Pons (tissue), 1 donor: Measurements from ENCODE around the gene NAT8L.
A peak's percentile ranks its signal among the peaks of the same experiment; 100 is the strongest.

Source experiments
- DNase-seq: peaks from one replicate; pipeline ENCODE4 v3.0.0-alpha.2; 2016; ENCODE audit warnings: low spot score

NAT8L gene

DNA sequence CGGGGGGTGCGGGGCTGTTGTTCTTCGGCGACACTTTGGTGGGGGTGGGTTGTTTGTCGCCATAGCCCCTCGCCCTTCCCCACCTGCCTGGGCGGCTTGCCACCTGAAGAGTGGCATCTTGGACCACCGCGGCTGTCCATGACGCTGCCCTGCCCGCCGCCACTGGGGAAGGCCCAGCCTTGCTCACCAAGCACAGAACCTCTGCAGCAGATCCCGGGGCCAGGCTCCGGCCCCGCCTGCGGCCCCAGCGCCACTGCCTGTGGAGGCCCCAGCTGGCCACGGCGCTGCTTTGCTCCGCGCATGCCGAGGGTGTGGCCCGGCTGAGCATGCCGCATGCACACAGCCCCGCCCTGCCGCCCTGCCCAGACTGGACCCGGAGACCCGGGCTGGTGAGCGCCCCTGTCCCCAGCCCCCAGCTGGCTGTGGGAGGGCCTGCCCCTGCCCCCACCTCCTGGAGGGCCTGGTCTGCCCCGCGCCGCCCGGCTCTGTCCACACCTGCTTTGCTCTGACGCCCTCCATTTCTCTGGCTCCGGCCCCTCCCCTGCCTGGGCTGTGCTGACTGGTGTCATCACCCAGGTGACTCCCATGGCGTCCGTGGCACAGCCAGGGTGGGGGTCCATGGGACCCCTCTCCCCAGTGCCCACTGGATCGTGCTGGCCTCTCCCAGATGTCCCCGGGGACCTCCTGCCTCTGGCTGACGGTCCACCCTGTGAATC is 5.3 kb downstream of the NAT8L start:
- DNase-seq = no peak

DNA sequence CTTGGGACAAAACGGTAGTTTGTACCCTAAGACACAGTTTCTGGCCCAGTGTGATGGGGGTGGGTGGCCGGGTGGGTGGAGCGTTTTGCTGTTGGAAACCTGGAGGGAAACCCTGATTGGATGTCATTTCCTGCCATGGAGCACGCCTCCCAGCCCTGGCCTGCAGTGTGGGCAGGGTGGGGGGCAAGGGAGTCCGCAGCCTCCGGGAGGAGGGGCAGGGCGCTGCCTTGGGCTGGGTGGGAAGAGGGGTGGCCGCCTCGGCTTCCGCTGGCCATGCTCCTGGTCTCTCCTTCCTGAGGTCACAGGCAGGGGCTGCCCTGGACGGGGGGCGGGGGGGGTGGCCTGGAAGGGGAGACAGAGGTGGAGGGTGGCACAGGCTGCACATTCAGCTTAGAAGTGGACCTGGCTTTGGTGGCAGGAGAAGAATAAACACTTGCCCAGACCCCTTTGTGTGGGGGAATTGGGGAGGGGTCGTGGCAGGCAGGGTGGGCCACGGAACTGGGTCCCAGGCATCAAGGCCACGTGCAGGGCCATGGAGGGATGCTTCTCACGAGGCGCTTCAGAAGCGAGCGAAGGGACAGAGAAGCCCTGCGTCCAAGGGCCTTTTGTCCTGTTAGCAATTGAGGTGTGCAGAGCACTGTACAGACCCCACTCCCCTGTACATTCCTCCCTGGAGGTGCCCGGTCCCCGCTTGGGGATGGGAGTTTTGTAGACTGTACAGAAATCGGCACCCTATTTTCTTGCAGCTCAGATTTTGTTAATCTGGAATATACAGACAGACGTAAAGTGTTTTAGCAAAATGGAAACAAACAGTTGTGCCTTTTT is 6.2 kb downstream of the NAT8L start:
- no peak for DNase-seq

DNA sequence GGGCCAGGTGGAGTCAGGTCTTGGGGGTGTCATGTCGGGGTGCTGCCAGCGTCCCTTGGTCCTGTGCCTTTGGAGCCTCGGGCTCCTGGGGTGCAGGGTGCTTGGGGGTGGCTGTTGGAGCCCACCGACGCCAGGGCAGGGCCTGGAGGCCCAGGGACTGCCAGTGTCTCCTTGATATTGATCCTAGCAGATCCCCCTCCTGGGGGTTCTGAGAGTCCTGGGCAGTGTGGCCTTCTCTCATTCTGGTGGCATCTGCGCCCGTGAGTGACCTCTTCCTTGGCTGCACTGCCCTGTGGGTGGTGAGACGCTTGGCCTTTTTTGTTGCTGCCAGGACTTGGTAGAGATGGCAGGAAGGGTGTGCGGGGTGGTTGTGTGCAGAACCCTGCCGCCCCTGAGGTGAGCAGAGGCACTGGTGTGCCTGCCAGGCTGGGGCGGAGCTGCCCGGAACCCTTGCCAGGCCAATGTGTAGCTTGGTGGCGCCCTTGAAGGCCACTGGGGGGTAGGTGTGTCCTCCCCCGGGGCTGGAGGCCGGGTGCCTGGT is 7.0 kb downstream of the NAT8L start:
- DNase-seq = no peak

DNA sequence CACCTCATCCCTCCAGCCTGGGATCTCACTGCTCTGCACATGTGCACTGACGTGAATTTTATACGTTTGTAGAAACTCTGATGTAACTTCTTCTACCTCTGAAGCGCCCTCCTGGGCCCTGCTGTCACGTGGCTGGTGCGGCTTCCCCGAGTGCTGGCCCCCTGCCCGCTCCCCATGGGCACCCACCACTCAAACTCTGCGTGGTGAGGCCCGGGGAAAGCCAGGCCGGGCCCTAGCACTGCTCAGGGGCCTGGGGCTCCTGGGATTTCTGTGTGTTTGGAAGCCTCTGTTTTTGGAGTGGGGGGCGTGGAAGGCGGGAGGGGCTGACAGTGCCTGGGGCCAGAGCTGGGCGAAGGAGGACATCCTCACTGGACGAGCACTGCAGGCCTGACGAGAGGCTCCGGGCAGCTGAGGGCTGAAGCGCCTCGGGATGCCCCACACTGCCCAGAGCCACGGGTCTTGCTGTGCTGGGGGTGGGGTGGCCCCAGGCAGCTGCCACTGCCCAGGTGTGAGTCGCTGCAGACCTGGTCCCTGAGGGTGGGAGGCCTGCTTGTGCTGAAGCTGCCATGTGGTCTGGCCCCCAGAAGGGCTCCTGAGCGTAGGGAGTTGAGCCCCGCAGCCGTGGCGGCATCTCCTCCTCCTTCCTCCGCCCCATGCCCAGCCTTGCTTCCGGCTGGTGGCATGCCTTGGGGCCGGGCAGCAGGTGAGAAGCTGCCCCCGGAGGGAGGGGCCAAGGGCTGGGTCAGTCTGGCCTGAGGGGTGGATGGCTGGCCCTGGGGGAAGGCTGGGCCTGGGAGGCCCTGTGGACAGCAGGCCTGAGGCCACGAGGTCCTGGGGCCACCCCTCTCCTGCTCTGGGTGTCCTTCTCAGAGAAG is 7.7 kb downstream of the NAT8L start:
- DNase-seq = no peak

DNA sequence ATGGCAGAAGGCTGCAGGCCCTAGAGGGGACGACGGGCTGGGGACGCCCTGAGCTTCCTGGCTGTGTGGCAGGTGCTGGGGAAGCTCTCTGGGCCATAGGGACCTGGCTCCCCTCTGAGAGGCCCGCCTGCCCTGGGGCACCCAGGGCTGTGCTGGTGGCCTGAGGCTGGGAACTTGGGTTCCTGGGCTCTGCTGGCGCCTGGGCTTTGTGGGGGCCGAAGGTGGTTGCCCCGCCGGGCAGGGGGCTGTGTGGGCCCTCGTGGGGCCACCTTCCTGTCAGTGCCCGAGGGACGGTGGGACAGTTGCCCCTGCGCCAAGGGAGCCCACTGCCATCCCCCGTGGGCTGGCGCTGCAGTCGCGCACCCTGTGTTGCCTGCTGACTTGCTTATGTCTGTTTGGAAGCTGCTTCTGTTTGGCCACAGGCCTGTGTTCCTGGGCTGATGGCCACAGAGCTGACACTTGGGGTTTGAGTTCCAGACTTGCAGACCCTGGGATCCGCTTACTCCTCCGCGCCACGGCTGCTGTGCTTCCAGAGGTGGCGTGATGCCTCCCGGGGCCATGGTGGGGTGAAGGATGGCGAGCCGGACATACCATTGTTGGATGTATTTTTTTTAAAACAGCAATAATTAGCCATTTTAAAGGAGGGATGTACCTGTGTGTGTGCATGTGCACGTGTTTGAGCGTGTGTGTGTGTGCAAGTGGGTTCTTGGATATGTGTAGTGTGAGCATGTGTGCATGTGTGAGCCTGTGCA is 8.5 kb downstream of the NAT8L start:
- no peak for DNase-seq

DNA sequence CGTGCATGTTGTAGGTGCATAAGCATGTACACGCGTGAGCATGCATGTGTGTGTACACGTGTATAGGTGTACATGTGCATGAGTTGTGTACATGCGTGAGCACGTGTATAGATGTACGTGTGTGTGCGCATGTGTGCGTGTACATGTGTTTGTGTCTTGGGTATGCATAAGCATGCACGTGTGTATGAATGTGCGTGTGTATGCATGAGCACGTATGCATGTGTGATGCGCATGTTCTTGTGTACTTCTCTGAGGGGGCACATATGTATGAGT is 9.0 kb downstream of the NAT8L start:
- DNase-seq = no peak

DNA sequence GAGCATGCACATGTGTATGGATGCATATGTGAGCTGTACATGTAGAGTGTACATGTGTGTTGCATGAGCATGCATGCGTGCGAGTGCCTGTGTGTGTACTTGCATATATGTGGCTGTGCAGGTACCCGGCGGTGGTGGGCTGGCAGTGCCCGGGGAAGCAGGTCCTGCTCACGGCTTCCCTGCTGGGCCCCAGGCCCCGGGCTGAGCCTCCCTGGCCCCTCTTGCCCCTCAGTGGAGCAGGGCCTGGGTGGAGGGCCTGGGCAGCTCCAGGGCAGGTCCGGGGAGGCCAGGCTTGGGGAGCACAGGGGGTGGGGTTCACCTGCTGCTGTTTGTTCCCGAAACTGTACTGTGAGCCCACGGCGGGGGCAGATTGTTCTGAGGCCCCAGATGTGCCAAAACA is 9.4 kb downstream of the NAT8L start:
- DNase-seq = no peak

DNA sequence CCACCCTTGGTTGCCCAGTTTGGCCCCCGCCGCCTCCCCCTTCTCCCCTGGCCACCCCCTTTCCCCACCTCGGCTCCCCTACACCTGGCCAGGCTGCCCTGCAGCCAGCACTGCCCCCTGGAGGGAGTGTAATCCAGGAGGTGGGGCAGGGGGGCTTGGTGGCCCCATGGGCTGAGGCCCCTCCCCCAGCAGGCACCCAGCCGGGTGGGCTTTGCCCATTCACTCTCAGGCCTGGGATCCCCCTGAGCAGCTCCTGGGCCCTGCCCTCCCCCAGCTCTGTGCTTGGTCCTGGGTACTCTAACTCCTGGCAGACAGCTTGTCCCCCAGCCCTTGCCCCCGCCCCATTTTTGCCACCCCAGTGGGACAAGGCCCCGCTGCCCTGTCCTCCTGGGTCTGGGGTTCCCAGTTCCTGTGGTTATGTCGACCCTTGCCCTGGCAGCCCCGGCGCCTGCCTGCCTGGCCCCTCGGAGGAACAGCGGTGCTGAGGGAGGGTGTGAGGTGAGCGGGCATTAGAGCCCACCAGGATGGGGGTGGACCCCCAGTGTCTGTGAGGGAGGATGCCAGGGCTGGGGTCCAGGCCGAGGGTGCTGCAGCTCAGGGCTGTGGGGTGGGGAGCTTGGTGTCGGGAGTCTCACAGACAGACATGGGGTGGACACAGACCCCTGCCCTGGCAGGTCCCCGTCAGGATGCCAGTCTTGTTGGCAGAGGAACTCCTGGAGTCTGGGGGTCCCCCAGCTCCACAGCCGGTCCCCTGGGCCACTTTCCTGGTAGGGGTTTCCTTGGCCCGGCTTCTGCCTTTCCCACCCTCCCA is 10.2 kb downstream of the NAT8L start:
- no peak for DNase-seq

DNA sequence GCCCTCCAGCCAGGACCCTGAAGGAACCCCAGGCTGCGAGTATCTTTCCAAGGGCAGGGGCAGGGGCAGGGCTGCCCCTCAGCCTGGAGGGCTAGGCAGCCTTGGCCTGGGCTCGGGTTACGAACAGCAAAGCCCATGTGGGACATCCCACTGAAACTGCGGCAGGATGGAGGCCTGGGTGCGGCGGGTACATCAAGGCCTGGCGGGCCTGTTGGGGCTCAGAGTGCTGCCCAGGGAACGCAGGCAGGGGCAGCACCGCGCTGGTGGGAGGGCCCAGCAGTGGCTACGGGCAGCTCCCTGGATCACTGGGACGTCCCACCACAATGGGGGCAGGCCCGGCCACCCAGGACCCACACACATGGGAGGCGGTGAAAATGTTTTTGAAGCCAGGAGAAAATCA is 10.9 kb downstream of the NAT8L start:
- no peak for DNase-seq

DNA sequence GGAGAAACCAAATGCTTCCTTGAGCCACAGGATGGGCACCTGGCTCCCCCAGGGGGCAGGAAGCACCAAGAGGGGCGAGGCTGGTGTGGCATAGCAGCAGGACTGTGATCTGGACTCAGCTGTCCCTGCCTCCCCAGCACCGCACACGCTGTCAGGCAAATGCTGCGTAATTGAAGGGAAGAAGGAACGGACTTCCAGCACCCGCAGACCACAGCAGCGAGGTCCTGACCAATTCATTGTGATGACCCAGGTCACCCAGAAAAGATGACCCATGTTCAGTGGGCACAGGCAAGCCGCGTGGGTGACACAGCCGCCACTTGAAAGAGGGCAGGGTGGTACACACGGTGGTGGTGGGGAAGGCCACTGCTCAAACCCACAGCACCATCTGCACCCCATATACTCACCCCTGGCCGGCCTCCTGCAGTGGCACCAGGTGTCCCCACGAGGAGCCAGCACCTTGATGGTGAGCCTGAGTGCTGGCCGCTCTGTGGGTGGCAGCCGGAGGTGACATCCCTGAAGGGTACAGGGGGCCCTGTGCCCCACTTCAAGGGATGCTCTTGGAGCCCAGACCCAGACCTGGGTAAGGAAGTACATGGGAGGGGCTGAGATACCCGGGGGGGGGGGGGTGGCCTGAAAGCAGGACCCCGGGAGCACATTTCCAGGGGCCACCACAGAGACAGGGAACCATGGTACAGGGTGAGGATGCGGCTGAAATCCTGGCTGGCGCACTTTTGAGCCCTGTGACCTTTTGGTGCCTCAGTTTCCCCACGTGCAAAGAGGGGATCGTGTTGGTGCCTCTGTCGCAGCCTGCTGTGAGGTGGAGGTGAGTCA is 11.5 kb downstream of the NAT8L start:
- DNase-seq = no peak

DNA sequence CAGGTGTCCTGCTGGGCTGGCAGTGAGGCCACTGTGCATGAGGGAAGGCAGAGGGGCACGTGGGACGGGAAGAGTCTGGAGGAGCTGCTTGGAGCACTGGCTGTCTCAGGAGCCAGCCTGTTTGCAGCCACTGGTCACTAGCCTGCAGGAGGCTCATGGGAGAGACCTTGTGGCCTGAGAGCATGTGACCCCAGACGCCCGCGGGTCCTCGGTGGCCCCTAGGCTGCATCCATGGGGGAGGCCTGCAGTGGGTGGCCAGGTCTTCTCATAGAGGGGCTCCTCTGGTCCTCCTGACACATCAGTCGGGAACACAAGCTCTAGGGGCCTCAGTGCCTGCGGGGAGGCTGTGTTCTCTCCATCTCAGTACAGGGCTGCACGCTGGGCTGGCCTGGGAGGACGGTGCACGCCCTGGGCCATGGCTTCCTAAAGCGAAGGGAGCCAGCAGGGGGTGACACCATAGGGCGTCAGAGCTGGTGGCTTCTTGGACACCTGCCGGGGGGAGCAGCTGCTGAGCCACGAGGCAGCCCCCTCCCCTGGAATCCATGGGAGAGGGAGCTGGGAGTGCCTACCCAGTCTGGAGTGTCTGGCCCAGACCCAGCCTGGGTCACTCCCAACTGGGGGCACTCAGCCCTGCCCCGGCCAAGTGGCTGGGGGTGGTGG is 12.3 kb downstream of the NAT8L start:
- DNase-seq = peak; percentile 45

DNA sequence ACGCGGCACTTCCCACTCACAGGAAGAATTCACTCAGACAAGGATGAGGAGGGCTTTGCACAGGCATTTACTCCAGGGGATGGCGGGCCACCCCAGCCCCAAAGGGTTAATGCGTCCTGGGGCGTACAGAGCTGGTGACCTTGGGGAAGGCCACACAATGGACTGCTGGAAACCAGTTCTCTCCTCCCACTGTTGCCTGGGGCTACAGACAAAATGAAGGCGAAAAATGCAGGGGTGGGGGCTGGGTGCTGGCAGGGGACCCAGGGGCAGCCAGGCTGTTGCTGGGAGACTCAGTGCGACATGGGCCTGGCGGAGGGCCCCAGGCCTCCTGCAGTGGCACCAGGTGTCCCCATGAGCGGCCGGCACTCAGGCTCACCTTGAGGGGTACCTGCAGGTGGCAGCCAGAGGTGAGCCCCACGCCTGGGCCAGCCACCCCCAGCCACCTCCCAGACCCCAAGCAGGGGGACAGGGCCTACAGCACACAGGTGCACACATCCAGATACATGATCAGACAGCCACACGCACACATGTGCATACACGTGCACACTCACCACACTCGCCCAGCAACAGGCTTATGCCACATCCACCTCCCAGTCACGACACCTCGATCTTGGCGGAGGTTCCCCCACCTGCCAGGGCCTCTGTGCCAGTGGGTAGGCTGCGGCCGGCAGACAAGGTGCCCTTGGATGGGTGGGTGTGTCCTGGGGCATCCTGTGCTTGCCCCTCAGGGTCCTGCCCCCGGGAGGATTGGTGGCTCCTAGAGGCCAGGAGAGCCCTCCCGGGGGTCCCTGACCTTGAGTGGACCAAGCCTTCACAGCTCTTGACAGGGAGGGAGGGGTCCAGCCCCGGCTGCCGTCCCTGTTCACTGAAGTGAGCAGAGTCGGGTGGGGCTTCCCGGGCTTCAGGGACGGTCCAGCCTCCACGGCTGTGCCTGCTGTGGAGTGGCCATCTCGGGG is 13.1 kb downstream of the NAT8L start:
- DNase-seq = no peak

DNA sequence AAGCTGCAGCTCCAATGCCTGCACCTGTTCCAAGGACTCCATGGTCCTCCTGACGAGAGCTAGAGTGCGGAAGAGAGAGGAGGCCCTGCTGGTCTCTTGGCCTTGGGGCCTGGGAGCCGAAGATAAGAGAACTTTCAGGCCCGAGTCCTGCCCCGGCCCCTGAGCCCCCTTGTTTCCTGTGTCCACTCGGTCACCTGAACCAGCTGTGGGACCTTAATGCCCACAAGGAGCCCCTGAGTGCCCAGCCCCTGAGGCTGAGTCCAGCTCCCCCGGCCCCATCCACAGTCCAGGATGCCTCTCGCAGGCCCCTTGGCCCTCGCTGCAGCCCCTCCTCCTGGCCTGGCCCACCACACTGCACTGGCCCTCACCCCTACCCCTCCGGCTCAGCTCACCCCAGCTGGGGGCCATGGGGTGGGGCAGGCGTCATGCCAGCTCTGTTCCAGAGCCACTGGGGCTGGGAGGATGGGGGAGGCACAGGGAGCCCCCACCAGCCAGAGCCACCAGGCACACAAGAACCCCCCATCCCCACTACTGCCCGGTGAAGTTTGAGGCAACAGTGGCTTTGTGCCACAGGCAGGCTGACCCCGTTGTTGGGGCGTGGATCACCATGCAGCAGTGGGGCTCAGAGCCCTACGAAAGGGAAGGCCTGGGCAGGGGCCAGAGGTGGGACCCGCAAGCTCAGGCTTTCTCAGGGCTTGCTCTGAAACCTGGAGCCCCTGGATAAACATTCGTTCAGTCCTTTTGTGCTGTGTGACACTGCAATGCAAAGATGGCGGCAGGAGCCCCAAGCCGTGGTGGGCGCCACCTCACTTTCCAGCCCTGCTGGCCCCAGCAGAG is 14.1 kb downstream of the NAT8L start:
- no peak for DNase-seq

DNA sequence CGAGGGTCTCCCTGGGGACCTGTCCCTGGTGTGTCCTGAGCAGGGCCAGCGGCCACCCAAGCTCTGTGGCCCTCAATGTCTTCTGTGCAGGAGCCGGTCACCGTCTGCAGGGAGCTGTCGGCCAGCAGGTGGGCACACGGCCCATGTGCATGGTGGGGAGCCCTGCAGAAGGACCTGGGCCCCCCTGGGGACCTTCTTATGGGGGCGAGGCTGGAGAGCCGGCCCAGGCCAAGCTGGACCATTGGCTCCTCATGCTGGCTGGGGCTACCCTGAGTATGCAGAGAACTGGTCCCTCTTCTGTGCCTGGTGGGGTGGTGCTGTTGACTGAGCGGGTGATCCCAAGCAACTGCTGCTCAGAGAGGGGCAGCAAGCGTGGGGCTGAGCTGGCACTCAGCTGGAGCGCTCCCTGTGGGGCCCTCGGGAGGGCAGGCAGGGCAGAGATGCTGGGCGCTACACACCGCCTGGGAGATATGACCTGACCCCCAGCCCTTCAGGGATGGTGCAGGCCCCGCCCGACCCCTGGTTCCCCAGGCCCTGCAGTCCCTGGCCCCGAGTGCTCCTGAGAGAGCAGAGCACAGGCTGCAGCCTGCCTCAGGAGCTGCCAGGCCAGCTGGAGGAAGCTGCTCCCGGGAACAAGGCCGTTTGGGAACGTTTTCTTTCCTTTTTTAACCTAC is 14.8 kb downstream of the NAT8L start:
- no peak for DNase-seq

DNA sequence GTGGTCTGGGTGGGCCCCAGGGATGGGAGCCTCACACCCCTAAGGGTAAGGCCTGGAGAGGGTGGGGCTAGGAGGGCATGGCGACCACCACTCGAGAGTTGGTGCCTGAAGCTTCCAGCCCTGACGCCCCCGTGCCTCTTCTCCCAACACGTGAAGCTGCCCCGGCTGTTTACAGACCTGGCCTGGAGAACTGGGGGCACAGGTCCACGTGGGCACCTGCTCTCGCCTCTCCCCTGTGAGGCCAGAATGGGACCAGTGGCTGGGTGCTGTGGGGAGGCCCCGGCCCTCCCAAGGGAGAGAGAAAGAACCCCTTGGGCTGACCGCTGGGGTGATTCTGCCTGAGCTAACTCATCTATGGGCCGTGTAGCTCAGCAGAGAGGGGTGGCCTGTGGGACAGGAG is 15.5 kb downstream of the NAT8L start:
- no peak for DNase-seq

DNA sequence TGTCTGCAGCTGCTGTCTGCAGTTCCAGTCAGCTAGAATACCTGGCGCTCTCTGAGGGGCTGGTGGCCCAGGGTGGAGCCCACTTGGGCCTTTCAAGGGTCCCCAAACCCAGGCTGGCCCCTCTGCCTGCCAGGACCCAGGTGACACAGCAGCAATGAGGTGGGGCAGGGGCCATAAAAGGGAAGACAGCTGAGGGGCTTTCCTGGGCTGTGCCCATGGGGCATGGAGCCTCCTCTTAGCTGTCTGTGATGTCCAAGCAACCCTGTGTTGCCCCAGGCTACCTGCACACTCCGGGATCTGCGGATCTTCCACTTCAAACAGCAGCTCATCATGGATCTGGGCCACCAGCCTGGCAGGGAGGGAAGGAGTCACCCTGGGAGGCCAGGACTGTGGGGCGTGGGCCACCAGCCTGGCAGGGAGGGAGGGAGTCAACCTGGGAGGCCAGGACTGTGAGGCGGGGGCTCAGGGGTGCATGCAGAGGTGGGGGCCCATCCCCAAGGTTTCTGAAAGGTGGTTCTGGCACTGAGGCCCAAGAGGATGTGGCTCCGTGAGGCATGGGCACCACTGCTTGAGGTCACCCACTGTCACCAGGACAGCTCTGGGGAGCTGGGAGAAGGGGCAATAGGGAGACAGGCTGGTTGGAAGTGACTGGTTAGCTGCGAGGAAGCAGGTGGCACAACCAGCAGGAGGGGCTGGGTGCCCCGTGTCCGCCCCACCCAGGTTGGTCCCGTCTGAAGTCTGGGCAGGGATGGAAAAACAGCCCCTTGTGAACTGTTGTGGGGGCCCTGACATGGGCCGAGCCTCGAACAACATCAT is 16.3 kb downstream of the NAT8L start:
- no peak for DNase-seq
